ENCODE measurements around the gene GTF3C1. TPM values are rescaled to one million over a fixed set of nuclear protein-coding genes. Genes with fewer than 3 reads are reported as not detected.

Gene GTF3C1
- total RNA-seq, 1 experiment from 2014 or later, result 121 TPM

DNA sequence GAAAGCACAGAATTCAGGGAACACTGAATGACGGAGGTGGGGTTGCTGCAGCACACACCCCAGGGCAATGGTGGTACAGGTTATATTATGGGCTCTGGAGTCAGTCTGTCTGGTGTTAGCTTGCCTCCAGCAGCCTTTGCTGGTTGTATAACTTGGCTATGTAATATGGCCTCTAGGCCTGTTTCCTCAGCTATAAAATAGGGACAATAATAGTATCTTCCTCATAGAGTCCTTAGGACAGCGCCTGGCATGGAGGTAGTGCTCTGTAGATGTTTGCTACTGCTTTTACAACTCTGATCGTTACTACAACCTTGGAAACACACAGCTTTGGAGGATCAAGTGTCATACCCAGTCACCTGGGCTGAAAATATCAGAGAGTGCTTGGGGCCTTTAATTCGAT is 31.5 kb downstream of the GTF3C1 start:
- Histone ChIP-seq H3K4me1 (ENCODE audit: control insufficient read depth, insufficient read depth, low read length) (no peaks in the 10 kb centered on the region), H3K9me3 (ENCODE audit: control insufficient read depth, insufficient read depth, low read depth, low read length) (no peaks in the 10 kb centered on the region), H3K27me3 (ENCODE audit: control insufficient read depth, insufficient read depth, low read length) (no peaks in the 10 kb centered on the region), H3K27ac (ENCODE audit: low read length) (no peak overlapping the region), H3K4me3 (ENCODE audit: low read depth in 2 of 2, low read length in 2 of 2) (no peak overlapping the region), H3K36me3 (ENCODE audit: control insufficient read depth, insufficient read depth, low read length) (peaks cover 5% of the 10 kb centered on the region; the same call in 1 of the 2 replicates)
- intact Hi-C loops (cut with micrococcal nuclease; ENCODE audit: unreplicated experiment) (no loop called here), in situ Hi-C loops (cut with HindIII; ENCODE audit: low pct_unique_long_range_greater_than_20kb, low sequenced_read_pairs) (no loop called here)
- DNase-seq (ENCODE audit: low read depth, low spot score), result no peak
- ATAC-seq, result no peak
- TF ChIP-seq, protein P1, sequence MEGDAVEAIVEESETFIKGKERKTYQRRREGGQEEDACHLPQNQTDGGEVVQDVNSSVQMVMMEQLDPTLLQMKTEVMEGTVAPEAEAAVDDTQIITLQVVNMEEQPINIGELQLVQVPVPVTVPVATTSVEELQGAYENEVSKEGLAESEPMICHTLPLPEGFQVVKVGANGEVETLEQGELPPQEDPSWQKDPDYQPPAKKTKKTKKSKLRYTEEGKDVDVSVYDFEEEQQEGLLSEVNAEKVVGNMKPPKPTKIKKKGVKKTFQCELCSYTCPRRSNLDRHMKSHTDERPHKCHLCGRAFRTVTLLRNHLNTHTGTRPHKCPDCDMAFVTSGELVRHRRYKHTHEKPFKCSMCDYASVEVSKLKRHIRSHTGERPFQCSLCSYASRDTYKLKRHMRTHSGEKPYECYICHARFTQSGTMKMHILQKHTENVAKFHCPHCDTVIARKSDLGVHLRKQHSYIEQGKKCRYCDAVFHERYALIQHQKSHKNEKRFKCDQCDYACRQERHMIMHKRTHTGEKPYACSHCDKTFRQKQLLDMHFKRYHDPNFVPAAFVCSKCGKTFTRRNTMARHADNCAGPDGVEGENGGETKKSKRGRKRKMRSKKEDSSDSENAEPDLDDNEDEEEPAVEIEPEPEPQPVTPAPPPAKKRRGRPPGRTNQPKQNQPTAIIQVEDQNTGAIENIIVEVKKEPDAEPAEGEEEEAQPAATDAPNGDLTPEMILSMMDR (IDR thresholded peaks at IDR 0.05), result no peak
- TF ChIP-seq POLR2AphosphoS5 (IDR thresholded peaks at IDR 0.05; ENCODE audit: low read depth, low read length) (no peak), SIN3A (IDR thresholded peaks at IDR 0.05; ENCODE audit: borderline replicate concordance, insufficient read depth, low read depth, low read length) (no peak), TCF7L2 (IDR thresholded peaks at IDR 0.05; ENCODE audit: low read depth, low read length) (no peak)
- TF ChIP-seq, protein P2, sequence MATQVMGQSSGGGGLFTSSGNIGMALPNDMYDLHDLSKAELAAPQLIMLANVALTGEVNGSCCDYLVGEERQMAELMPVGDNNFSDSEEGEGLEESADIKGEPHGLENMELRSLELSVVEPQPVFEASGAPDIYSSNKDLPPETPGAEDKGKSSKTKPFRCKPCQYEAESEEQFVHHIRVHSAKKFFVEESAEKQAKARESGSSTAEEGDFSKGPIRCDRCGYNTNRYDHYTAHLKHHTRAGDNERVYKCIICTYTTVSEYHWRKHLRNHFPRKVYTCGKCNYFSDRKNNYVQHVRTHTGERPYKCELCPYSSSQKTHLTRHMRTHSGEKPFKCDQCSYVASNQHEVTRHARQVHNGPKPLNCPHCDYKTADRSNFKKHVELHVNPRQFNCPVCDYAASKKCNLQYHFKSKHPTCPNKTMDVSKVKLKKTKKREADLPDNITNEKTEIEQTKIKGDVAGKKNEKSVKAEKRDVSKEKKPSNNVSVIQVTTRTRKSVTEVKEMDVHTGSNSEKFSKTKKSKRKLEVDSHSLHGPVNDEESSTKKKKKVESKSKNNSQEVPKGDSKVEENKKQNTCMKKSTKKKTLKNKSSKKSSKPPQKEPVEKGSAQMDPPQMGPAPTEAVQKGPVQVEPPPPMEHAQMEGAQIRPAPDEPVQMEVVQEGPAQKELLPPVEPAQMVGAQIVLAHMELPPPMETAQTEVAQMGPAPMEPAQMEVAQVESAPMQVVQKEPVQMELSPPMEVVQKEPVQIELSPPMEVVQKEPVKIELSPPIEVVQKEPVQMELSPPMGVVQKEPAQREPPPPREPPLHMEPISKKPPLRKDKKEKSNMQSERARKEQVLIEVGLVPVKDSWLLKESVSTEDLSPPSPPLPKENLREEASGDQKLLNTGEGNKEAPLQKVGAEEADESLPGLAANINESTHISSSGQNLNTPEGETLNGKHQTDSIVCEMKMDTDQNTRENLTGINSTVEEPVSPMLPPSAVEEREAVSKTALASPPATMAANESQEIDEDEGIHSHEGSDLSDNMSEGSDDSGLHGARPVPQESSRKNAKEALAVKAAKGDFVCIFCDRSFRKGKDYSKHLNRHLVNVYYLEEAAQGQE (IDR thresholded peaks at IDR 0.05; ENCODE audit: insufficient read depth in 1 of 2, low read depth in 2 of 2, low read length in 1 of 2), result no peak
- POLR2A ChIA-PET, result no interaction called here
- no TSS peak for BruUV-seq (replicated peaks)
- CTCF ChIA-PET, result no interaction called here

DNA sequence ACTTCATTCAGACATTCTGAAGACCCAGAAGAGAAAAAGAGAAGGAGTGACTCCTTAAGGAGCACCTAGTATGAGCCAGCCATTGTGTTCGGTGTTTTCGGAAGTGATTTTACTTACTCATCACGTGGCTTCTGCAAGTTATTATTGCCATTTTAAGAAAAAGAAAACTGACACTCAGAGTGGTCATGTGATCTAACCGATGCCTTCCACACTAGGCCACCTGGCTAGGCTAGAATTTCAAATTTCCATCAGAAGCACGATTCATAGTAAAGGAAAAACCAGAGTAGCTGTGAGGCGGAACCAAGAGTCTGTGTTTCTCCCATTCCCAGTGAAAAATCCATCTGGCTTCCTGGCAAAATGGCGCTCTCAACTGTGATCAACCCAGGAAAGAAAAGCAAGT is 32.0 kb downstream of the GTF3C1 start:
- ATAC-seq (no peak), DNase-seq (ENCODE audit: low read depth, low spot score) (no peak)
- H3K27me3 ChIP-seq (ENCODE audit: control insufficient read depth, insufficient read depth, low read length), result no peaks in the 10 kb centered on the region
- no peak overlapping the region for H3K27ac ChIP-seq (ENCODE audit: low read length)
- in situ Hi-C loops (cut with HindIII; ENCODE audit: low pct_unique_long_range_greater_than_20kb, low sequenced_read_pairs) (no loop called here), intact Hi-C loops (cut with micrococcal nuclease; ENCODE audit: unreplicated experiment) (no loop called here)
- H3K4me1 ChIP-seq (ENCODE audit: control insufficient read depth, insufficient read depth, low read length), result no peaks in the 10 kb centered on the region
- H3K36me3 ChIP-seq (ENCODE audit: control insufficient read depth, insufficient read depth, low read length), result no peaks in the 10 kb centered on the region; the same call in 1 of the 2 replicates
- no peaks in the 10 kb centered on the region for H3K9me3 ChIP-seq (ENCODE audit: control insufficient read depth, insufficient read depth, low read depth, low read length)
- TF ChIP-seq POLR2AphosphoS5 (IDR thresholded peaks at IDR 0.05; ENCODE audit: low read depth, low read length), result no peak
- TF ChIP-seq, protein P1 (IDR thresholded peaks at IDR 0.05), result no peak
- TF ChIP-seq, protein P2 (IDR thresholded peaks at IDR 0.05; ENCODE audit: insufficient read depth in 1 of 2, low read depth in 2 of 2, low read length in 1 of 2), result no peak
- no peak for TF ChIP-seq SIN3A (IDR thresholded peaks at IDR 0.05; ENCODE audit: borderline replicate concordance, insufficient read depth, low read depth, low read length)
- TF ChIP-seq TCF7L2 (IDR thresholded peaks at IDR 0.05; ENCODE audit: low read depth, low read length), result no peak
- no peak overlapping the region for H3K4me3 ChIP-seq (ENCODE audit: low read depth in 2 of 2, low read length in 2 of 2)
- ChIA-PET CTCF (no interaction called here), POLR2A (no interaction called here)
- no TSS peak for BruUV-seq (replicated peaks)

Measured in Panc1 (cell line).